ENCODE data around the gene MRPL23.

Gene MRPL23

DNA sequence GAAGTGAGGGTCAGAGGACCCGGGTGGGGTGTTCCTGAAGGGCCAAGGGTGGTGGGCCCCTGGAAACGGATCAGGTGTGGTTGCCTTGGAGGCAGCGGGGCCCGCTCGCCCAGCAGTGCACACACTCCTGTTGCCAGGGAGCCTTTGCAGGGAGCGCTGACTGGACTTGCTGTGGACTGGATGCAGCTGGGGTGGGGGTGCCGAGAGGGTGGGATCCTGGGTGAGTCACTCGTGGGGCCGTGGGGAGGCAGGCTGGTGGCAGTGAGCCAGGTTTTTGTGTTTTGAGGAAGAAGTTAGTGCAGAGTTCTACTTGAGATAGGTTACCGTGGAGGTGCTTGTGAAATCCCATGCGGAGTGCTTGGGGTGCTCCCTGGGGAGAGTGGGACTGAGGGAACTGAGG is 1.3 kb downstream of the MRPL23 start:
- H3K4me3 ChIP-seq (ENCODE audit: insufficient read depth, low read length, poor library complexity, severe bottlenecking), result no peak overlapping the region
- H3K36me3 ChIP-seq (ENCODE audit: low read length), result no peaks in the 10 kb centered on the region
- H3K27me3 ChIP-seq (ENCODE audit: low read length), result no peaks in the 10 kb centered on the region
- no peak overlapping the region for H3K9ac ChIP-seq (ENCODE audit: low read length)
- no peak overlapping the region for H3K27ac ChIP-seq (ENCODE audit: low read depth, low read length)
- no peaks in the 10 kb centered on the region for H3K9me3 ChIP-seq (ENCODE audit: insufficient read depth, low read length)
- H3K79me2 ChIP-seq (ENCODE audit: insufficient read depth, low read length), result no peaks in the 10 kb centered on the region
- no peak overlapping the region for H3K4me2 ChIP-seq (ENCODE audit: low read depth, low read length, poor library complexity, severe bottlenecking)
- no peaks in the 10 kb centered on the region for H4K20me1 ChIP-seq (ENCODE audit: low read depth, low read length)
- no peaks in the 10 kb centered on the region for H3K9me2 ChIP-seq (replicated peaks; ENCODE audit: insufficient read depth, low read length)
- no peak overlapping the region for H2AFZ ChIP-seq (ENCODE audit: low read depth, low read length, severe bottlenecking)
- TF ChIP-seq EZH2phosphoT487 (conservative IDR thresholded peaks at IDR 0.05; ENCODE audit: low read length), result no peak
- TF ChIP-seq, protein P1, sequence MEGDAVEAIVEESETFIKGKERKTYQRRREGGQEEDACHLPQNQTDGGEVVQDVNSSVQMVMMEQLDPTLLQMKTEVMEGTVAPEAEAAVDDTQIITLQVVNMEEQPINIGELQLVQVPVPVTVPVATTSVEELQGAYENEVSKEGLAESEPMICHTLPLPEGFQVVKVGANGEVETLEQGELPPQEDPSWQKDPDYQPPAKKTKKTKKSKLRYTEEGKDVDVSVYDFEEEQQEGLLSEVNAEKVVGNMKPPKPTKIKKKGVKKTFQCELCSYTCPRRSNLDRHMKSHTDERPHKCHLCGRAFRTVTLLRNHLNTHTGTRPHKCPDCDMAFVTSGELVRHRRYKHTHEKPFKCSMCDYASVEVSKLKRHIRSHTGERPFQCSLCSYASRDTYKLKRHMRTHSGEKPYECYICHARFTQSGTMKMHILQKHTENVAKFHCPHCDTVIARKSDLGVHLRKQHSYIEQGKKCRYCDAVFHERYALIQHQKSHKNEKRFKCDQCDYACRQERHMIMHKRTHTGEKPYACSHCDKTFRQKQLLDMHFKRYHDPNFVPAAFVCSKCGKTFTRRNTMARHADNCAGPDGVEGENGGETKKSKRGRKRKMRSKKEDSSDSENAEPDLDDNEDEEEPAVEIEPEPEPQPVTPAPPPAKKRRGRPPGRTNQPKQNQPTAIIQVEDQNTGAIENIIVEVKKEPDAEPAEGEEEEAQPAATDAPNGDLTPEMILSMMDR (IDR thresholded peaks at IDR 0.05; ENCODE audit: insufficient read depth, low read length, poor library complexity, severe bottlenecking), result no peak
- no peaks in the 10 kb centered on the region for H3F3A ChIP-seq (ENCODE audit: insufficient read depth)

DNA sequence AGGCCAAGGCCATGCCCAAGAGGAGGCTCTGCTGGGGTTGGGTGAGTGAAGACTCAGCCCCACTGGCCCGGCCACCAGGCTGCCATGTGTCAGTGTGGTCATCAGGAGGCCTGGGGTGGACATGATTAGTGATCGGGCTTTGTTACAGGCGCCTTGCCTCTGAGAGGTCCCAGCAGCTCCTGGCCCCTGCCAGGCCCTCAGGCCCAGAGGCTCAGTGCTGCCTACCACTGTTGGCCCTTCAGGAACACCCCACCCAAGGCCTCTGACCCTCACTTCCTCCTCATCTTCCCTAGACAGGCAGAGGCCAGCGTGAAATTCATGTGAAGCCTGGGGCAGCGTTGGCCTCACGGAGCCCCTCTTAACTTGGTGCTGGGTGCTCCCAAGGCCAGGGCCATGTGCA is 2.2 kb downstream of the MRPL23 start:
- no peaks in the 10 kb centered on the region for H3K36me3 ChIP-seq (ENCODE audit: low read length)
- TF ChIP-seq, protein P1 (IDR thresholded peaks at IDR 0.05; ENCODE audit: insufficient read depth, low read length, poor library complexity, severe bottlenecking), result no peak
- TF ChIP-seq EZH2phosphoT487 (conservative IDR thresholded peaks at IDR 0.05; ENCODE audit: low read length), result no peak
- H3K27me3 ChIP-seq (ENCODE audit: low read length), result no peaks in the 10 kb centered on the region
- no peak overlapping the region for H3K9ac ChIP-seq (ENCODE audit: low read length)
- no peak overlapping the region for H3K4me2 ChIP-seq (ENCODE audit: low read depth, low read length, poor library complexity, severe bottlenecking)
- H4K20me1 ChIP-seq (ENCODE audit: low read depth, low read length), result no peaks in the 10 kb centered on the region
- H3F3A ChIP-seq (ENCODE audit: insufficient read depth), result no peaks in the 10 kb centered on the region
- no peak overlapping the region for H3K27ac ChIP-seq (ENCODE audit: low read depth, low read length)
- H2AFZ ChIP-seq (ENCODE audit: low read depth, low read length, severe bottlenecking), result no peak overlapping the region
- H3K4me3 ChIP-seq (ENCODE audit: insufficient read depth, low read length, poor library complexity, severe bottlenecking), result no peak overlapping the region
- H3K9me3 ChIP-seq (ENCODE audit: insufficient read depth, low read length), result no peaks in the 10 kb centered on the region
- no peaks in the 10 kb centered on the region for H3K9me2 ChIP-seq (replicated peaks; ENCODE audit: insufficient read depth, low read length)
- H3K79me2 ChIP-seq (ENCODE audit: insufficient read depth, low read length), result no peaks in the 10 kb centered on the region

DNA sequence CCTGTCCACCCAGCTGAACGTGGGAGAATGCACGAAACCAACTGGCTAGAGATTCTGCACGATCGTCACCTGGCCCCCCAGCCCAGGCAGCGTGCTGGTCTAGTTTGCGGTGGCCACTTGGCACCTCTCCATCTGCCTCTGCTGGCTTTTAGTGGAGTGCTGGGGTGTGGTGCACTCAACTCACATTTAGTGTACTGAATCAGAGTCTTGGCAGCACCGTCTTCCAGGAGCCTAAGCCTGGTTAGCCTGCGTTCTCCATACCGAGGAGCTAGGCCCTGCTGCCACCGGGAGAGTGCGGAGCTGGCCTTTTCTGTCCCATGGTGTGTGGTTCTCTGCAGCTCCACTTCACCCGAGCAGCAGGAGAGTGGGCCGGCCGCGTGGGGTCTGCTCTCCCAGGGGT is 2.8 kb downstream of the MRPL23 start:
- no peaks in the 10 kb centered on the region for H3K9me3 ChIP-seq (ENCODE audit: insufficient read depth, low read length)
- no peaks in the 10 kb centered on the region for H4K20me1 ChIP-seq (ENCODE audit: low read depth, low read length)
- H3K36me3 ChIP-seq (ENCODE audit: low read length), result no peaks in the 10 kb centered on the region
- no peaks in the 10 kb centered on the region for H3K9me2 ChIP-seq (replicated peaks; ENCODE audit: insufficient read depth, low read length)
- no peak overlapping the region for H3K9ac ChIP-seq (ENCODE audit: low read length)
- no peaks in the 10 kb centered on the region for H3F3A ChIP-seq (ENCODE audit: insufficient read depth)
- no peak for TF ChIP-seq EZH2phosphoT487 (conservative IDR thresholded peaks at IDR 0.05; ENCODE audit: low read length)
- TF ChIP-seq, protein P1 (IDR thresholded peaks at IDR 0.05; ENCODE audit: insufficient read depth, low read length, poor library complexity, severe bottlenecking), result no peak
- H3K4me2 ChIP-seq (ENCODE audit: low read depth, low read length, poor library complexity, severe bottlenecking), result no peak overlapping the region
- H3K4me3 ChIP-seq (ENCODE audit: insufficient read depth, low read length, poor library complexity, severe bottlenecking), result no peak overlapping the region
- no peak overlapping the region for H2AFZ ChIP-seq (ENCODE audit: low read depth, low read length, severe bottlenecking)
- no peak overlapping the region for H3K27ac ChIP-seq (ENCODE audit: low read depth, low read length)
- no peaks in the 10 kb centered on the region for H3K79me2 ChIP-seq (ENCODE audit: insufficient read depth, low read length)
- no peaks in the 10 kb centered on the region for H3K27me3 ChIP-seq (ENCODE audit: low read length)

All from SU-DHL-6 (cell line).